Measurements from ENCODE around the gene ATP1B2. TPM values are rescaled to one million over a fixed set of nuclear protein-coding genes. Genes with fewer than 3 reads are reported as not detected.
"Not testable (repeated sequence)": the region's sequence is repeated elsewhere in the genome, so short reads cannot be mapped to it uniquely, and the experiment has no call there.

ATP1B2 gene
- total and polyA plus RNA-seq, 10 donors = 0.26 to 10.1 (median 4.2) TPM

DNA sequence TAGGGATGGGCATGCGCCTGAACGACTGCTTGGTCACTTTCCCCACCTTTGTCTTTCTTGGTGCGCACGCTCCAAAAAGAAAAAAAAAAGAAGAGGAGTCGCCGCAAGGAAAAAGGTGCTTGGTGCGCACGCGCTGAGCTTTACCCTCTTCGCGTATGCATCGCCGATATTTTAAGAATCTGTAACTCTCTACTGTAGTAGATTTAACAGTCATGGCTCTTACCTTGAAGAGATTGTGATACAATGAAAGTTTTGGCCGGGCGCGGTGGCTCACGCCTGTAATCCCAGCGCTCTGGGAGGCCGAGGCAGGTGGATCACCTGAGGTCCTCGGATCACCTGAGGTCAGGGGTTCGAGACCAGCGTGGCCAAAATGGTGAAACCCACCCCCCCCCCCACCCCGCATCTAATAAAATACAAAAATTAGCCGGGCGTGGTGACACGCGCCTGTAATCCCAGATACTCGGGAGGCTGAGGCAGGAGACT, 35.4 kb upstream of the ATP1B2 start:
- H3K4me3 ChIP-seq = peak overlapping the region; percentile 44 to 95 (median 74)
- peaks cover 0 to 16% (median 3%) of the 10 kb centered on the region in 6 donors for H3K36me3 ChIP-seq
- H3K27ac ChIP-seq = peak overlapping the region; percentile 87 to 99 (median 92)
- TF ChIP-seq, protein P1, sequence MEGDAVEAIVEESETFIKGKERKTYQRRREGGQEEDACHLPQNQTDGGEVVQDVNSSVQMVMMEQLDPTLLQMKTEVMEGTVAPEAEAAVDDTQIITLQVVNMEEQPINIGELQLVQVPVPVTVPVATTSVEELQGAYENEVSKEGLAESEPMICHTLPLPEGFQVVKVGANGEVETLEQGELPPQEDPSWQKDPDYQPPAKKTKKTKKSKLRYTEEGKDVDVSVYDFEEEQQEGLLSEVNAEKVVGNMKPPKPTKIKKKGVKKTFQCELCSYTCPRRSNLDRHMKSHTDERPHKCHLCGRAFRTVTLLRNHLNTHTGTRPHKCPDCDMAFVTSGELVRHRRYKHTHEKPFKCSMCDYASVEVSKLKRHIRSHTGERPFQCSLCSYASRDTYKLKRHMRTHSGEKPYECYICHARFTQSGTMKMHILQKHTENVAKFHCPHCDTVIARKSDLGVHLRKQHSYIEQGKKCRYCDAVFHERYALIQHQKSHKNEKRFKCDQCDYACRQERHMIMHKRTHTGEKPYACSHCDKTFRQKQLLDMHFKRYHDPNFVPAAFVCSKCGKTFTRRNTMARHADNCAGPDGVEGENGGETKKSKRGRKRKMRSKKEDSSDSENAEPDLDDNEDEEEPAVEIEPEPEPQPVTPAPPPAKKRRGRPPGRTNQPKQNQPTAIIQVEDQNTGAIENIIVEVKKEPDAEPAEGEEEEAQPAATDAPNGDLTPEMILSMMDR (IDR thresholded peaks at IDR 0.05 in 8 of 11, conservative IDR thresholded peaks at IDR 0.05 in 3 of 11) = peak in 1 of 11 experiments; percentile 61
- TF ChIP-seq POLR2AphosphoS5 (IDR thresholded peaks at IDR 0.05) (no peak), POLR2A (IDR thresholded peaks at IDR 0.05) (no peak)
- no peaks in the 10 kb centered on the region for H3K27me3 ChIP-seq (replicated peaks in 1 of 7)
- WGBS, 5 donors = 5 to 10% (median 8%) methylated on average over 28 of the region's 28 CpGs
- no peaks in the 10 kb centered on the region for H3K9me3 ChIP-seq
- intact Hi-C loops (cut with DNase I; ENCODE audit: low total_unique reads) = no loop called here
- no peak for DNase-seq
- H3K4me1 ChIP-seq = peaks cover 21 to 48% (median 36%) of the 10 kb centered on the region in 6 donors

- peaks cover 4 to 15% (median 6%) of the 10 kb centered on the region in 6 donors for H3K4me1 ChIP-seq
- 63 to 80% (median 73%) methylated on average over 5 of the region's 5 CpGs for WGBS, 5 donors
- no peaks in the 10 kb centered on the region for H3K27me3 ChIP-seq (replicated peaks in 1 of 7)
- H3K36me3 ChIP-seq = no peaks in the 10 kb centered on the region
- H3K4me3 ChIP-seq = no peak overlapping the region
- intact Hi-C loops (cut with DNase I; ENCODE audit: low total_unique reads) = no loop called here
- H3K9me3 ChIP-seq = no peaks in the 10 kb centered on the region
- H3K27ac ChIP-seq = no peak overlapping the region
- no peak for DNase-seq
- no peak for TF ChIP-seq POLR2A (IDR thresholded peaks at IDR 0.05)
- TF ChIP-seq, protein P1 (IDR thresholded peaks at IDR 0.05 in 8 of 11, conservative IDR thresholded peaks at IDR 0.05 in 3 of 11) = no peak
- TF ChIP-seq POLR2AphosphoS5 (IDR thresholded peaks at IDR 0.05) = no peak
Measured at GRCh38 chr17:7618608-7619007, 32.1 kb upstream of the ATP1B2 start.

GRCh38 chr17:7620835-7621234, 29.9 kb upstream of the ATP1B2 start:
- no peaks in the 10 kb centered on the region for H3K9me3 ChIP-seq
- no peak overlapping the region for H3K4me3 ChIP-seq
- no peak for TF ChIP-seq POLR2A (IDR thresholded peaks at IDR 0.05)
- TF ChIP-seq, protein P1 (IDR thresholded peaks at IDR 0.05 in 8 of 11, conservative IDR thresholded peaks at IDR 0.05 in 3 of 11) = no peak
- no peak for TF ChIP-seq POLR2AphosphoS5 (IDR thresholded peaks at IDR 0.05)
- H3K4me1 ChIP-seq = peaks cover 0 to 6% (median 0%) of the 10 kb centered on the region in 6 donors
- intact Hi-C loops (cut with DNase I; ENCODE audit: low total_unique reads) = loop anchor here (10.0 kb wide), 1 partner anchor 64 kb away; the partner anchor contains the start of genes TP53 and WRAP53
- WGBS, 5 donors = 91 to 96% (median 95%) methylated on average over 8 of the region's 8 CpGs
- peaks cover 0 to 9% (median 0%) of the 10 kb centered on the region in 6 donors for H3K36me3 ChIP-seq
- H3K27me3 ChIP-seq (replicated peaks in 1 of 7) = no peaks in the 10 kb centered on the region
- no peak overlapping the region for H3K27ac ChIP-seq
- no peak for DNase-seq

- intact Hi-C loops (cut with DNase I; ENCODE audit: low total_unique reads) = loop anchor here (10.0 kb wide), 1 partner anchor 61 kb away; the partner anchor contains the start of genes TP53 and WRAP53
- no peaks in the 10 kb centered on the region for H3K27me3 ChIP-seq (replicated peaks in 1 of 7)
- no peak overlapping the region for H3K27ac ChIP-seq
- H3K9me3 ChIP-seq = no peaks in the 10 kb centered on the region
- no peak overlapping the region for H3K4me3 ChIP-seq
- WGBS, 5 donors = 83 to 90% (median 88%) methylated on average over 5 of the region's 5 CpGs
- no peak for DNase-seq
- H3K36me3 ChIP-seq = peaks cover 0 to 14% (median 0%) of the 10 kb centered on the region in 6 donors
- H3K4me1 ChIP-seq = peaks cover 9 to 28% (median 19%) of the 10 kb centered on the region in 6 donors
- TF ChIP-seq POLR2A (IDR thresholded peaks at IDR 0.05) (no peak), POLR2AphosphoS5 (IDR thresholded peaks at IDR 0.05) (no peak)
- TF ChIP-seq, protein P1 (IDR thresholded peaks at IDR 0.05 in 8 of 11, conservative IDR thresholded peaks at IDR 0.05 in 3 of 11) = no peak
Measured at GRCh38 chr17:7623661-7624060, 27.1 kb upstream of the ATP1B2 start.

- not testable (repeated sequence) for H3K4me3 ChIP-seq; H3K27me3 ChIP-seq (replicated peaks in 1 of 7); H3K9me3 ChIP-seq; DNase-seq
- H3K4me1 ChIP-seq = peaks cover 9 to 28% (median 19%) of the 10 kb centered on the region in 6 donors
- intact Hi-C loops (cut with DNase I; ENCODE audit: low total_unique reads) = loop anchor here (10.0 kb wide), 1 partner anchor 59 kb away; the partner anchor contains the start of genes TP53 and WRAP53
- H3K36me3 ChIP-seq = peaks cover 0 to 14% (median 0%) of the 10 kb centered on the region in 6 donors
- 95 to 98% (median 97%) methylated on average over 16 of the region's 16 CpGs for WGBS, 5 donors
- peak overlapping the region in 4 of 8 donors; percentile 91 to 97 (median 92) for H3K27ac ChIP-seq
Measured at GRCh38 chr17:7625749-7626148, 25.0 kb upstream of the ATP1B2 start.

All from spleen (tissue), 11 donors.